Small intestine (tissue), 16 donors: ENCODE results near the gene SYCE3. TPM values are rescaled to one million over a fixed set of nuclear protein-coding genes. Genes with fewer than 3 reads are reported as not detected.

Experiments used
- DNase-seq, 2 donors: peaks; one replicate each; pipeline versions ENCODE4 v3.0.0 to v3.0.0-alpha.2; 2013
- FAIRE-seq: peaks from 2 replicates; lab custom pipeline; 2012; peaks lifted over from hg19 to GRCh38; lab: Jason Lieb, UNC
- H3K27ac ChIP-seq, 3 donors: one replicate each; pipeline ENCODE4 v1.5.1; 2013; ENCODE audit warnings: low read length in 2 of 3, mild to moderate bottlenecking in 2 of 3, control low read depth in 1 of 3, inconsistent platforms in 1 of 3, low read depth in 1 of 3, moderate library complexity in 1 of 3
- H3K27me3 ChIP-seq, 3 donors: one replicate each; pipeline ENCODE4 v1.6.1; 2013; ENCODE audit warnings: low read length in 3 of 3, inconsistent platforms in 1 of 3; ENCODE audit not compliant: control insufficient read depth in 3 of 3, insufficient read depth in 3 of 3
- H3K36me3 ChIP-seq, 3 donors: one replicate each; pipeline ENCODE4 v1.6.1; 2013; ENCODE audit warnings: low read length in 3 of 3, inconsistent platforms in 1 of 3, low read depth in 1 of 3, mild to moderate bottlenecking in 1 of 3, moderate library complexity in 1 of 3; ENCODE audit not compliant: control insufficient read depth in 3 of 3, insufficient read depth in 2 of 3
- H3K4me1 ChIP-seq, 3 donors: one replicate each; pipeline ENCODE4 v1.6.1; 2013; ENCODE audit warnings: low read length in 2 of 3, inconsistent platforms in 1 of 3, low read depth in 1 of 3, mild to moderate bottlenecking in 1 of 3, moderate library complexity in 1 of 3; ENCODE audit not compliant: control insufficient read depth in 3 of 3, insufficient read depth in 2 of 3
- H3K4me3 ChIP-seq, 3 donors: one replicate each; pipeline ENCODE4 v1.5.1; 2013; ENCODE audit warnings: low read length in 3 of 3, control low read depth in 1 of 3, inconsistent platforms in 1 of 3, low read depth in 1 of 3, mild to moderate bottlenecking in 1 of 3, moderate library complexity in 1 of 3
- H3K9me3 ChIP-seq, 2 donors: one replicate each; pipeline ENCODE4 v1.6.1; 2013; ENCODE audit warnings: low read depth in 1 of 2, low read length in 1 of 2; ENCODE audit not compliant: control insufficient read depth in 2 of 2, insufficient read depth in 1 of 2
- WGBS, 3 donors: extraction: QIAGEN DNeasy Blood & Tissue Kit; methylation state at CpG; one replicate each; pipeline ENCODE4 v1.1.7; 2013; 5-methylcytosine and 5-hydroxymethylcytosine counted together
- long read RNA-seq, 10 donors: transcript quantifications; one replicate each; lab custom pipeline, GENCODE V29; 2026
- polyA plus RNA-seq, 4 donors: library from polyadenylated mRNA; stranded (reverse) in 3 of 4; unstranded in 1 of 4; fragments of 200-250 nt in 3 of 4; fragments of 120-200 nt in 1 of 4; gene quantifications; one replicate each; pipeline versions ENCODE4 v1.2.1 to v1.2.3, GENCODE V29; 2013
- donor health status: healthy with polysubstance abuse.
- donor health status: control.
- donor health status: control.
- donor health status: Bipolar disorder and iron deficiency.
- donor health status: healthy.

SYCE3 gene
- polyA plus RNA-seq: under 1 TPM in 1 of 4 donors, not detected in 3; 0.33 TPM
- long read RNA-seq, donor 1: 0 reads
- long read RNA-seq, donor 2: 0 reads
- long read RNA-seq, donor 3: 0 reads
- long read RNA-seq, donor 4: 0 reads
- long read RNA-seq, donor 5: 0 reads
- long read RNA-seq, donor 6: 0 reads
- long read RNA-seq, donor 7, partial matches to known transcripts: 0 of 1 reads
- long read RNA-seq, donor 7, other reads (novel, unspliced or antisense): 0 of 1 reads
- long read RNA-seq, donor 8: 0 reads
- long read RNA-seq, donor 9: 0 reads
- long read RNA-seq, donor 10: 0 reads

- peak within 1 kb of the TSS; percentile 39 to 76 (median 58) for H3K4me3 ChIP-seq
- DNase-seq: peak; percentile 98
- H3K27ac ChIP-seq: peak within 1 kb of the TSS; percentile 60 to 92 (median 75)
- H3K36me3 ChIP-seq: peaks cover 0 to 5% (median 0%) of the 10 kb centered on the region in 3 donors
- H3K27me3 ChIP-seq: peaks cover 0 to 10% (median 0%) of the 10 kb centered on the region in 3 donors
- peaks cover 0 to 8% (median 6%) of the 10 kb centered on the region in 3 donors for H3K4me1 ChIP-seq
- no peaks in the 10 kb centered on the region for H3K9me3 ChIP-seq
- 2 to 4% (median 2%) methylated on average over 36 to 61 of the region's 61 CpGs for WGBS, 3 donors
- no peak for FAIRE-seq
These were observed at the start of gene SYCE3 for GRCh38 chr22:50562523-50563412. Gene SYCE3, minus strand, starts transcription at chr22:50562919. Its CDS starts 6,514 bp downstream, at chr22:50556405.

GRCh38 chr22:50612168-50612527 lies 49.4 kb upstream of the SYCE3 start:
- peaks cover 0 to 12% (median 0%) of the 10 kb centered on the region in 3 donors for H3K4me1 ChIP-seq
- no peaks in the 10 kb centered on the region for H3K36me3 ChIP-seq
- no peaks in the 10 kb centered on the region for H3K9me3 ChIP-seq
- H3K4me3 ChIP-seq: no peak overlapping the region
- peaks cover 0 to 17% (median 0%) of the 10 kb centered on the region in 3 donors for H3K27me3 ChIP-seq
- no peak for DNase-seq
- peak overlapping the region in 1 of 3 donors; percentile 29 for H3K27ac ChIP-seq
- 37 to 44% (median 39%) methylated on average over 6 of the region's 6 CpGs for whole genome bisulfite sequencing, 3 donors
- no peak for FAIRE-seq

- no peak for FAIRE-seq
- WGBS, 3 donors: 87 to 90% (median 90%) methylated on average over 26 of the region's 26 CpGs
These were observed 48.8 kb upstream of the SYCE3 start for GRCh38 chr22:50611341-50612060.

GRCh38 chr22:50610581-50610980 lies 47.9 kb upstream of the SYCE3 start:
- H3K36me3 ChIP-seq: no peaks in the 10 kb centered on the region

More at GRCh38 chr22:50611341-50612060, 48.8 kb upstream of the SYCE3 start:
- no peak overlapping the region for H3K27ac ChIP-seq
- no peak for DNase-seq
- peaks cover 0 to 22% (median 0%) of the 10 kb centered on the region in 3 donors for H3K27me3 ChIP-seq
- no peak overlapping the region for H3K4me3 ChIP-seq
- H3K4me1 ChIP-seq: peaks cover 0 to 12% (median 0%) of the 10 kb centered on the region in 3 donors
- H3K36me3 ChIP-seq: no peaks in the 10 kb centered on the region
- H3K9me3 ChIP-seq: no peaks in the 10 kb centered on the region

GRCh38 chr22:50610041-50610451 lies 47.3 kb upstream of the SYCE3 start:
- H3K27me3 ChIP-seq: peaks cover 0 to 32% (median 0%) of the 10 kb centered on the region in 3 donors
- no peak for DNase-seq
- H3K27ac ChIP-seq: no peak overlapping the region
- no peak for FAIRE-seq
- H3K4me1 ChIP-seq: peaks cover 0 to 12% (median 0%) of the 10 kb centered on the region in 3 donors
- H3K9me3 ChIP-seq: no peaks in the 10 kb centered on the region
- no peaks in the 10 kb centered on the region for H3K36me3 ChIP-seq
- H3K4me3 ChIP-seq: no peak overlapping the region
- WGBS, 3 donors: 80 to 85% (median 83%) methylated on average over 11 of the region's 11 CpGs

More at GRCh38 chr22:50610581-50610980, 47.9 kb upstream of the SYCE3 start:
- Histone ChIP-seq H3K4me3 (no peak overlapping the region), H3K9me3 (no peaks in the 10 kb centered on the region), H3K27me3 (peaks cover 0 to 28% (median 0%) of the 10 kb centered on the region in 3 donors), H3K27ac (no peak overlapping the region), H3K4me1 (peaks cover 0 to 12% (median 0%) of the 10 kb centered on the region in 3 donors)
- no peak for FAIRE-seq
- WGBS, 3 donors: 59 to 87% (median 86%) methylated on average over 15 to 17 of the region's 17 CpGs
- no peak for DNase-seq

- Histone ChIP-seq H3K36me3 (no peaks in the 10 kb centered on the region), H3K4me3 (no peak overlapping the region), H3K4me1 (peaks cover 0 to 12% (median 0%) of the 10 kb centered on the region in 3 donors), H3K27me3 (peaks cover 0 to 37% (median 2%) of the 10 kb centered on the region in 3 donors), H3K9me3 (no peaks in the 10 kb centered on the region), H3K27ac (no peak overlapping the region)
- DNase-seq (no peak), FAIRE-seq (no peak)
- 78 to 85% (median 81%) methylated on average over 12 of the region's 12 CpGs for WGBS, 3 donors
These were observed 46.9 kb upstream of the SYCE3 start for GRCh38 chr22:50609599-50609998.

GRCh38 chr22:50608996-50609395 lies 46.3 kb upstream of the SYCE3 start:
- 76 to 88% (median 83%) methylated on average over 10 of the region's 10 CpGs for WGBS, 3 donors
- Histone ChIP-seq H3K27ac (no peak overlapping the region), H3K4me1 (peaks cover 0 to 12% (median 0%) of the 10 kb centered on the region in 3 donors), H3K27me3 (peaks cover 2 to 40% (median 8%) of the 10 kb centered on the region in 3 donors), H3K4me3 (no peak overlapping the region), H3K9me3 (no peaks in the 10 kb centered on the region), H3K36me3 (no peaks in the 10 kb centered on the region)
- no peak for DNase-seq
- no peak for FAIRE-seq
